H1 (cell line): ENCODE data around the gene SPOCK1.

ENCODE experiments used
- ATF2 ChIP-seq: IDR thresholded peaks from 2 replicates; pipeline ENCODE4 v1.6.1; 2012; ENCODE audit warnings: low read length, inconsistent platforms
- CHD2 ChIP-seq: IDR thresholded peaks from 2 replicates; pipeline ENCODE4 v1.6.1; 2012; ENCODE audit warnings: low read length, improper control_type of control experiment
- CREB1 ChIP-seq: IDR thresholded peaks from 2 replicates; pipeline ENCODE4 v1.6.1; 2012; ENCODE audit warnings: inconsistent platforms
- EGR1 ChIP-seq: IDR thresholded peaks from 2 replicates; pipeline ENCODE4 v1.6.1; 2011; ENCODE audit warnings: low read depth, low read length, borderline replicate concordance
- GABPA ChIP-seq: IDR thresholded peaks from 2 replicates; pipeline ENCODE4 v1.6.1; 2011; ENCODE audit warnings: mild to moderate bottlenecking, low read length, moderate library complexity, borderline replicate concordance; ENCODE audit not compliant: insufficient read depth
- NRF1 ChIP-seq: IDR thresholded peaks from 2 replicates; pipeline ENCODE4 v1.6.1; 2011; ENCODE audit warnings: mild to moderate bottlenecking, low read depth, low read length, improper control_type of control experiment
- POLR2A ChIP-seq, 2 experiments: IDR thresholded peaks; 1 replicate in 1 of 2; 2 replicates in 1 of 2; pipeline ENCODE4 v1.6.1; 2011; ENCODE audit warnings: low read depth in 2 of 2, low read length in 2 of 2, mild to moderate bottlenecking in 2 of 2; ENCODE audit errors: control extremely low read depth in 1 of 2
- POLR2AphosphoS5 ChIP-seq: IDR thresholded peaks from 2 replicates; pipeline ENCODE4 v1.6.1; 2011; ENCODE audit warnings: low read depth, low read length
- TEAD4 ChIP-seq: IDR thresholded peaks from 2 replicates; pipeline ENCODE4 v1.6.1; 2012; ENCODE audit warnings: low read depth, low read length, inconsistent platforms, mixed read lengths
- TF ChIP-seq, protein P1 (sequence below), 3 experiments: IDR thresholded peaks; 1 replicate in 2 of 3; 2 replicates in 1 of 3; pipeline versions ENCODE4 v1.5.1 to v1.6.1; 2011; ENCODE audit warnings: low read length in 3 of 3, mild to moderate bottlenecking in 3 of 3, inconsistent platforms in 2 of 3, low read depth in 1 of 3, moderate library complexity in 1 of 3; ENCODE audit not compliant: insufficient read depth in 1 of 3; ENCODE audit errors: control extremely low read depth in 1 of 3

DNA sequence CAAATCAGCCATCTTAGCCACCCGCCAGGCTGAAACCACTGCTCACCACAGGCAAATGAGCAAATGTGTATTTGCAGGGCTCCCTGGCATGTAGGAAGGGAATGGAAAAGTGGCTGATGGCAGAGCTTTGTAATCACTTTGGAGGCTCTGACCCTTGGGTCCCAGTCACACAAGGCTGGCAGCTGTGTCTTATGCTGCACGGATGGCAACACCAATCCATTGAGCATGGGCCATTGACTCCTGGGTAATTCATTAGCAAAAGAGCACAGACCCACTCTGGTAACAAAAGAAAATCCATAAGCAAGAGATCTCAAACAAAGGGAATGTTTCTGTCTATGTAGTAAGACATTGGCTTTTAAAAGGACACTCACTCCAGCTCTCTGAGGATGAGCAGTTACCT lies 57.6 kb downstream of the SPOCK1 start:
- TF ChIP-seq EGR1 (no peak), POLR2A (IDR thresholded peaks at IDR 0.05; ENCODE audit: control extremely low read depth in 1 of 2, low read depth in 2 of 2, low read length in 2 of 2) (no peak), TEAD4 (no peak), CREB1 (no peak), NRF1 (no peak), POLR2AphosphoS5 (no peak), CHD2 (no peak), ATF2 (no peak), GABPA (no peak)
- TF ChIP-seq, protein P1, sequence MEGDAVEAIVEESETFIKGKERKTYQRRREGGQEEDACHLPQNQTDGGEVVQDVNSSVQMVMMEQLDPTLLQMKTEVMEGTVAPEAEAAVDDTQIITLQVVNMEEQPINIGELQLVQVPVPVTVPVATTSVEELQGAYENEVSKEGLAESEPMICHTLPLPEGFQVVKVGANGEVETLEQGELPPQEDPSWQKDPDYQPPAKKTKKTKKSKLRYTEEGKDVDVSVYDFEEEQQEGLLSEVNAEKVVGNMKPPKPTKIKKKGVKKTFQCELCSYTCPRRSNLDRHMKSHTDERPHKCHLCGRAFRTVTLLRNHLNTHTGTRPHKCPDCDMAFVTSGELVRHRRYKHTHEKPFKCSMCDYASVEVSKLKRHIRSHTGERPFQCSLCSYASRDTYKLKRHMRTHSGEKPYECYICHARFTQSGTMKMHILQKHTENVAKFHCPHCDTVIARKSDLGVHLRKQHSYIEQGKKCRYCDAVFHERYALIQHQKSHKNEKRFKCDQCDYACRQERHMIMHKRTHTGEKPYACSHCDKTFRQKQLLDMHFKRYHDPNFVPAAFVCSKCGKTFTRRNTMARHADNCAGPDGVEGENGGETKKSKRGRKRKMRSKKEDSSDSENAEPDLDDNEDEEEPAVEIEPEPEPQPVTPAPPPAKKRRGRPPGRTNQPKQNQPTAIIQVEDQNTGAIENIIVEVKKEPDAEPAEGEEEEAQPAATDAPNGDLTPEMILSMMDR (IDR thresholded peaks at IDR 0.05; ENCODE audit: control extremely low read depth in 1 of 3, insufficient read depth in 1 of 3, low read depth in 1 of 3, low read length in 3 of 3) = no peak
